ENCODE data around the gene CERS4.

The CERS4 gene

DNA sequence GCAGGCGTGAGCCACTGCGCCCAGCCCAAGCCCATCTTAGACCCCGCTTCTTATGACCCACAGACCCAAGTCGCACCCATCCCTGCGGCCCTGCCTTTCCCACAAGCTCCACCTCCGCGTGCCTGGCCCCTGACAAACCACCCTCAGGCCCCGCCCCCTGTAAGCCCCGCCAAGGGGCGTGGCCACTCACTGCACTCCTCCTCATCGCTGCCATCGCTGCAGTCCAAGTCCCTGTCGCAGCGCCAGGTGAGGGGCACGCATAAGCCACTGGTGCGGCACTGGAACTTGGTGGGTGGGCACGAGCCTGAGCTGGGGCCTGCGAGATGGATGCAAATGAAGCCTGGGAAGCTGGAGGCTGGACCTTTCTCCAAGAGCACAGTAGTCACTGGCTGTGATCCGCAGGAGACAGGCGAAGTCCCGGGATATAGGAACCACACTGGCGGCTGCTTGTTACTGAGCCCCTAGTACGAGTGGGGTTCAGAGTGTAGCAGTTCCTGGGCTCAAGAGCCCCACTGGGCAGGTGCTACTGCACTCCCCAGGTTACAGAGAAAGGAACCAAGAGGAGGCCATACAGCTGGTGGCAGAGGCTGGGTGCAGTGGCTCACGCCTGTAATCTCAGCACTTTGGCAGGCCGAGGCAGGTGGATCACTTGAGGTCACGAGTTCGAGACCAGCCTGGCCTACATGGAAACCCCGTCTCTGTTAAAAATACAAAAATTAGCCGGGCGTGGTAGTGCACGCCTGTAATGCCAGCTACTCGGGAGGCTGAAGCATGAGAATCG is 95.9 kb downstream of the CERS4 start:
- DNase-seq (ENCODE audit: low spot score): peak; percentile 60
- no peaks in the 10 kb centered on the region for H3K27me3 ChIP-seq (ENCODE audit: insufficient read depth, poor library complexity, severe bottlenecking)
- H3K9me3 ChIP-seq (ENCODE audit: severe bottlenecking): no peaks in the 10 kb centered on the region
- TF ChIP-seq, protein P1, sequence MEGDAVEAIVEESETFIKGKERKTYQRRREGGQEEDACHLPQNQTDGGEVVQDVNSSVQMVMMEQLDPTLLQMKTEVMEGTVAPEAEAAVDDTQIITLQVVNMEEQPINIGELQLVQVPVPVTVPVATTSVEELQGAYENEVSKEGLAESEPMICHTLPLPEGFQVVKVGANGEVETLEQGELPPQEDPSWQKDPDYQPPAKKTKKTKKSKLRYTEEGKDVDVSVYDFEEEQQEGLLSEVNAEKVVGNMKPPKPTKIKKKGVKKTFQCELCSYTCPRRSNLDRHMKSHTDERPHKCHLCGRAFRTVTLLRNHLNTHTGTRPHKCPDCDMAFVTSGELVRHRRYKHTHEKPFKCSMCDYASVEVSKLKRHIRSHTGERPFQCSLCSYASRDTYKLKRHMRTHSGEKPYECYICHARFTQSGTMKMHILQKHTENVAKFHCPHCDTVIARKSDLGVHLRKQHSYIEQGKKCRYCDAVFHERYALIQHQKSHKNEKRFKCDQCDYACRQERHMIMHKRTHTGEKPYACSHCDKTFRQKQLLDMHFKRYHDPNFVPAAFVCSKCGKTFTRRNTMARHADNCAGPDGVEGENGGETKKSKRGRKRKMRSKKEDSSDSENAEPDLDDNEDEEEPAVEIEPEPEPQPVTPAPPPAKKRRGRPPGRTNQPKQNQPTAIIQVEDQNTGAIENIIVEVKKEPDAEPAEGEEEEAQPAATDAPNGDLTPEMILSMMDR (IDR thresholded peaks at IDR 0.05; ENCODE audit: poor library complexity, severe bottlenecking): no peak
- H3K27ac ChIP-seq (ENCODE audit: poor library complexity, severe bottlenecking): no peak overlapping the region
- H3K4me1 ChIP-seq (ENCODE audit: insufficient read depth, poor library complexity, severe bottlenecking): peaks cover 3% of the 10 kb centered on the region
- no peak for ATAC-seq (ENCODE audit: low read depth)
- no peaks in the 10 kb centered on the region; the same call in 1 of the 2 replicates for H3K36me3 ChIP-seq (ENCODE audit: low read depth)
- no peak overlapping the region for H3K4me3 ChIP-seq (ENCODE audit: severe bottlenecking)

DNA sequence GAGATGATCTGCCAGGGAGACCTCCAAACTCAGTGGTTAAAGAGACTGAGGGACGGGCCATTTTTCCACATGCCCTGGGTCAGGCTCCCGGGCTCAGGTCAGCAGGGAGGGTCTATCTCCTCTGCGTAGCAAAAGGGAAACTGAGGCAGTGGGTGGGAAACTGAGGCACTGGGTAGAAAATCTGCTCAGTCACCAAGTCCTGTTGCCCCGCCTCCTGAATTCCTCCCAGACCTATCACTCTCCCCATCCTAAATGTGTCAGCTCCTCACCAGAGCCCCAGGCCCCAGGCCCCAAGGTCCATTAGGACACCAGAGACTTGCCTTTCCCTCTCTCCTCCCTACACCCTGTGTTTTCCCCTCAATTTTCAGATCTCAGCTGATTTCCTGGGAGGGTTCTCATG is 96.6 kb downstream of the CERS4 start:
- peak; percentile 25 for DNase-seq (ENCODE audit: low spot score)
- H3K36me3 ChIP-seq (ENCODE audit: low read depth): peaks cover 5% of the 10 kb centered on the region
- ATAC-seq (ENCODE audit: low read depth): no peak
- TF ChIP-seq, protein P1 (IDR thresholded peaks at IDR 0.05; ENCODE audit: poor library complexity, severe bottlenecking): no peak
- H3K27ac ChIP-seq (ENCODE audit: poor library complexity, severe bottlenecking): no peak overlapping the region
- H3K27me3 ChIP-seq (ENCODE audit: insufficient read depth, poor library complexity, severe bottlenecking): no peaks in the 10 kb centered on the region
- no peaks in the 10 kb centered on the region for H3K9me3 ChIP-seq (ENCODE audit: severe bottlenecking)
- peaks cover 3% of the 10 kb centered on the region for H3K4me1 ChIP-seq (ENCODE audit: insufficient read depth, poor library complexity, severe bottlenecking)
- H3K4me3 ChIP-seq (ENCODE audit: severe bottlenecking): no peak overlapping the region

DNA sequence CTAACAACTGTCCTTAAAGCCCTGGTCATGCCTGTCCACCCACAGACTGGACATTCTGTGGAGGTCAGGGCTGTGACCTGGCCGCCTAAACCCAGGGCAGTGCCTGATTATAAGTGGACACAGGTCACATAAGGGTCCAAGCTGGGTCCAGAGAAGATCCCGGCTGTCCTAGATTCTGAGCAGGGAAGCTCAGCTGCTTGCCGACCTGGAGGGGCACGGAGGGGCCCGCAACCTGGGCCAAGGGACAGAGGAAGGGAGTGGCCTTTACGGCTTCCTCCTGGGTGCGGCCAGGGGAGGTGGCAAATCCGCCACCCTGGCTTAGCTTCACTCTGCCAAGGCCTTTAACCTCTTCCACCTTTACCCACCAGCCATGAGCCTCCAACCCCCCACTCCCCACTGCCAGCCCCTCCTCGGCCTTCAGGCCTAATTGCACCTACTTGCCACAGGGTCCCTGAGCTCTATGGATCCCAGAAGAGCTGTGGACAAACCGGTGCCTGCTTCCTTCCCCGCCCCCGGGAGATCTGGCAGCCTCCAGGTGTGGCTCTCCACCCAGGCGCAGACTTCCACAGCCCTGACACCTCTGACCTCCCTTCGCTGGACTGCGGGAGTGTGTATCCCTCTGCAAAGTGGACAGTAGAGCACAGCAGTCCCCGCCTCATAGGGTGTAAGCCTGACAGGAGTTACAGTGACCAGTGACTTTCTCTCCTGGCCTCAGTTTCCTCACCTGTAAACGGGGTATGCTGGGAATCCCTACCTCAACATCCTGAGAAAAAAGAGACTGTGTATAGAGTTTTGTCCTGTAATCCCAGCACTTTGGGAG is 97.3 kb downstream of the CERS4 start:
- TF ChIP-seq, protein P1 (IDR thresholded peaks at IDR 0.05; ENCODE audit: poor library complexity, severe bottlenecking): no peak
- no peak overlapping the region for H3K27ac ChIP-seq (ENCODE audit: poor library complexity, severe bottlenecking)
- H3K4me3 ChIP-seq (ENCODE audit: severe bottlenecking): no peak overlapping the region
- H3K36me3 ChIP-seq (ENCODE audit: low read depth): peaks cover 10% of the 10 kb centered on the region
- DNase-seq (ENCODE audit: low spot score) (peak; percentile 40), ATAC-seq (ENCODE audit: low read depth) (no peak)
- no peaks in the 10 kb centered on the region for H3K27me3 ChIP-seq (ENCODE audit: insufficient read depth, poor library complexity, severe bottlenecking)
- peaks cover 3% of the 10 kb centered on the region for H3K4me1 ChIP-seq (ENCODE audit: insufficient read depth, poor library complexity, severe bottlenecking)
- no peaks in the 10 kb centered on the region for H3K9me3 ChIP-seq (ENCODE audit: severe bottlenecking)

DNA sequence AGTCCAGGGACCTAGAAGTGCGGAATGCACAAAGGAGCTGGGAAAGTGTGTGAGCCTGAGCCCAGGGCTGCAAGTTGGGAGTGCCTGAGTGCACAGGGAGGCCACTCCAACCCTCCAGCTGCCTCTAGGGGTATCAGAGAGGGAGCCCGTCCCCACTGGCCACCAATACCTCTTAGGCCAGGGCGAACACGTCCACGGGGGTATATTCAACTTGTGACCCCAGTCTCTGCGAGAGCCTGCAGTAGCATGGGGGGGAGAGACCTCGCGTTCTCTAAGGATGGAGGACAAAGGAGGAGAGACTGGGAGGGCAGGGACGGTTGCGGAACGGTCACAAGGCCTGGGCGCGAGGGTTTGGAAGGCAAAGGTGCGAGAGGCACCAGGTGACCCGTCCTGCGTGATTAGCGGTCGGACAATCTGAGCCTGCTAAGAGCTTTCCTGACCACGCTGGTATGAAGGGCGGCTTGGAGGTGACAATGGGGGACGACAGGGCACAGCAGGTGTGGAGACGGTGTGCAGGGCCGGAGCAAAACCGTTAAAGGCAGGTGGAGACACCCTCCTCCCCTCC is 98.3 kb downstream of the CERS4 start:
- peak overlapping the region; percentile 57 for H3K4me3 ChIP-seq (ENCODE audit: severe bottlenecking)
- 0 out of 3 replicates have a peak, but pooled peaks have one; percentile 3 for ATAC-seq (ENCODE audit: low read depth)
- no peaks in the 10 kb centered on the region for H3K27me3 ChIP-seq (ENCODE audit: insufficient read depth, poor library complexity, severe bottlenecking)
- peak overlapping the region; percentile 30 for H3K27ac ChIP-seq (ENCODE audit: poor library complexity, severe bottlenecking)
- peaks cover 3% of the 10 kb centered on the region for H3K4me1 ChIP-seq (ENCODE audit: insufficient read depth, poor library complexity, severe bottlenecking)
- peaks cover 21% of the 10 kb centered on the region for H3K36me3 ChIP-seq (ENCODE audit: low read depth)
- TF ChIP-seq, protein P1 (IDR thresholded peaks at IDR 0.05; ENCODE audit: poor library complexity, severe bottlenecking): no peak
- peak; percentile 35 for DNase-seq (ENCODE audit: low spot score)
- H3K9me3 ChIP-seq (ENCODE audit: severe bottlenecking): no peaks in the 10 kb centered on the region
